ENCODE results near the gene AGAP1. TPM values are rescaled to one million over a fixed set of nuclear protein-coding genes. Genes with fewer than 3 reads are reported as not detected.

The AGAP1 gene
- total and polyA plus RNA-seq, 4 donors, result 2.0 to 8.5 (median 5.4) TPM

DNA sequence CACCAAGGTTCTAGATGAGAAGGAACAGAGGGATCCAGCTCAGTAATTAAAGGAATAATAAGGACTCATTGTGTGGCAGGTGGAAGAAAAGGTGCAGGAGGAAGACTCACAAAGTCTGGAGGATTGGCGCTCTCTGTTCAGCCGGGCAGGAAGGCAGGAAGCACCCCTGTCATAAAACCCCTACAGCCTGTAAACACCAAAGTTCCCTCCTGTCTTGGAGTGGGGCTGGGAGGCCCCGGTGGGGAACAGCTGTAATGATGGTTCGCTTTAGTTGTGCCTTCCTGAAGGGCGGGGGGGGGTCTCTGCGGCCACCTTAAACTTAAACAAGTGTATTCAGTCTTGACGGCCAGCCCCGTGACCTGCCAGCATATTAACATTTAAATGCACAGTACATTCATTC, 590.1 kb downstream of the AGAP1 start:
- Histone ChIP-seq H3K36me3 (ENCODE audit: control insufficient read depth in 4 of 4, insufficient read depth in 3 of 4, low read depth in 1 of 4, low read length in 3 of 4) (no peaks in the 10 kb centered on the region), H3K4me3 (ENCODE audit: low read depth in 1 of 3, low read length in 3 of 3) (no peak overlapping the region), H3K27me3 (ENCODE audit: control insufficient read depth in 4 of 4, insufficient read depth in 4 of 4, low read length in 3 of 4) (no peaks in the 10 kb centered on the region), H3K9me3 (ENCODE audit: control insufficient read depth in 4 of 4, low read length in 3 of 4) (no peaks in the 10 kb centered on the region), H3K4me1 (ENCODE audit: control insufficient read depth in 4 of 4, insufficient read depth in 4 of 4, low read length in 3 of 4) (no peaks in the 10 kb centered on the region), H3K27ac (ENCODE audit: low read depth in 1 of 2, low read length in 2 of 2) (no peak overlapping the region), H3K9ac (ENCODE audit: low read depth in 1 of 2, low read length in 2 of 2) (no peak overlapping the region)
- no peak for DNase-seq (ENCODE audit: low spot score)
- TF ChIP-seq EGR1 (IDR thresholded peaks at IDR 0.05; ENCODE audit: low read depth in 2 of 2), result no peak
- no peak for TF ChIP-seq GABPA (IDR thresholded peaks at IDR 0.05 in 1 of 2, conservative IDR thresholded peaks at IDR 0.05 in 1 of 2)
- no peak for TF ChIP-seq HNF4A (conservative IDR thresholded peaks at IDR 0.05)
- no peak for TF ChIP-seq ZBTB33 (IDR thresholded peaks at IDR 0.05)
- no peak for TF ChIP-seq REST (IDR thresholded peaks at IDR 0.05)
- no peak for TF ChIP-seq FOXA2 (IDR thresholded peaks at IDR 0.05)
- TF ChIP-seq CTCF (IDR thresholded peaks at IDR 0.05; ENCODE audit: low read depth, low read length, missing input control), result no peak
- no peak for TF ChIP-seq TAF1 (conservative IDR thresholded peaks at IDR 0.05)
- TF ChIP-seq, protein P1, sequence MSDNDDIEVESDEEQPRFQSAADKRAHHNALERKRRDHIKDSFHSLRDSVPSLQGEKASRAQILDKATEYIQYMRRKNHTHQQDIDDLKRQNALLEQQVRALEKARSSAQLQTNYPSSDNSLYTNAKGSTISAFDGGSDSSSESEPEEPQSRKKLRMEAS (IDR thresholded peaks at IDR 0.05), result no peak
- TF ChIP-seq NR2F2 (IDR thresholded peaks at IDR 0.05), result no peak
- no peak for TF ChIP-seq RXRA (IDR thresholded peaks at IDR 0.05)
- 80% methylated on average over 8 of the region's 8 CpGs for WGBS

GRCh38 chr2:236085211-236085610, 591.4 kb downstream of the AGAP1 start:
- Histone ChIP-seq H3K4me1 (ENCODE audit: control insufficient read depth in 4 of 4, insufficient read depth in 4 of 4, low read length in 3 of 4) (no peaks in the 10 kb centered on the region), H3K9me3 (ENCODE audit: control insufficient read depth in 4 of 4, low read length in 3 of 4) (no peaks in the 10 kb centered on the region), H3K4me3 (ENCODE audit: low read depth in 1 of 3, low read length in 3 of 3) (no peak overlapping the region), H3K9ac (ENCODE audit: low read depth in 1 of 2, low read length in 2 of 2) (no peak overlapping the region), H3K27me3 (ENCODE audit: control insufficient read depth in 4 of 4, insufficient read depth in 4 of 4, low read length in 3 of 4) (no peaks in the 10 kb centered on the region), H3K36me3 (ENCODE audit: control insufficient read depth in 4 of 4, insufficient read depth in 3 of 4, low read depth in 1 of 4, low read length in 3 of 4) (no peaks in the 10 kb centered on the region), H3K27ac (ENCODE audit: low read depth in 1 of 2, low read length in 2 of 2) (no peak overlapping the region)
- WGBS, result 97% methylated on average over 2 of the region's 2 CpGs
- no peak for TF ChIP-seq TAF1 (conservative IDR thresholded peaks at IDR 0.05)
- TF ChIP-seq HNF4A (conservative IDR thresholded peaks at IDR 0.05), result no peak
- no peak for TF ChIP-seq GABPA (IDR thresholded peaks at IDR 0.05 in 1 of 2, conservative IDR thresholded peaks at IDR 0.05 in 1 of 2)
- DNase-seq (ENCODE audit: low spot score), result no peak

Measured in liver (tissue), 9 donors.